Parathyroid adenoma (tissue), 2 donors: ENCODE data around the gene RNPEP.
"Not testable (repeated sequence)": the region's sequence is repeated elsewhere in the genome, so short reads cannot be mapped to it uniquely, and the experiment has no call there.

Experiments
- H2AFZ ChIP-seq: fragments of 300-600 bp; sonication (generic); one replicate; pipeline ENCODE4 v1.7.0; 2017; ENCODE audit warnings: antibody characterized with exemption, mild to moderate bottlenecking
- H3K27ac ChIP-seq: fragments of 300-600 bp; sonication (generic); one replicate; pipeline ENCODE4 v1.7.0; 2017
- H3K27me3 ChIP-seq: fragments of 300-600 bp; sonication (generic); one replicate; pipeline ENCODE4 v1.7.0; 2017; ENCODE audit warnings: low read length; ENCODE audit not compliant: control insufficient read depth, insufficient read depth
- H3K36me3 ChIP-seq: fragments of 300-600 bp; sonication (generic); one replicate; pipeline ENCODE4 v1.7.0; 2017; ENCODE audit warnings: low read length; ENCODE audit not compliant: control insufficient read depth, insufficient read depth
- H3K4me1 ChIP-seq: fragments of 300-600 bp; sonication (generic); one replicate; pipeline ENCODE4 v1.7.0; 2017; ENCODE audit warnings: control low read depth
- H3K4me2 ChIP-seq: fragments of 300-600 bp; sonication (generic); one replicate; pipeline ENCODE4 v1.7.0; 2017; ENCODE audit warnings: low read length
- H3K4me3 ChIP-seq: fragments of 300-600 bp; sonication (generic); one replicate; pipeline ENCODE4 v1.7.0; 2017; ENCODE audit warnings: low read depth, low read length
- H3K79me2 ChIP-seq: fragments of 300-600 bp; sonication (generic); one replicate; pipeline ENCODE4 v1.7.0; 2017; ENCODE audit warnings: control low read depth
- H3K9ac ChIP-seq: fragments of 300-600 bp; sonication (generic); one replicate; pipeline ENCODE4 v1.7.0; 2017; ENCODE audit warnings: mild to moderate bottlenecking
- H3K9me3 ChIP-seq: fragments of 300-600 bp; sonication (generic); one replicate; pipeline ENCODE4 v1.7.0; 2017; ENCODE audit warnings: low read length; ENCODE audit not compliant: control insufficient read depth
- CTCF ChIP-seq: fragments of 300-600 bp; sonication (generic); IDR thresholded peaks from one replicate; pipeline ENCODE4 v1.7.0; 2017; ENCODE audit warnings: antibody characterized with exemption, mild to moderate bottlenecking
- donor health status: primary hyperparathyroidism.

The RNPEP gene

GRCh38 chr1:201939148-201939547 is 43.3 kb upstream of the RNPEP start:
- Histone ChIP-seq H3K9me3 (no peaks in the 10 kb centered on the region), H3K79me2 (no peaks in the 10 kb centered on the region), H3K4me3 (no peak overlapping the region), H3K27ac (peak overlapping the region; percentile 11), H3K36me3 (no peaks in the 10 kb centered on the region), H3K4me1 (peaks cover 7% of the 10 kb centered on the region), H3K9ac (no peak overlapping the region), H3K4me2 (peak overlapping the region; percentile 22), H3K27me3 (no peaks in the 10 kb centered on the region), H2AFZ (peak overlapping the region; percentile 54)
- TF ChIP-seq CTCF = no peak

DNA sequence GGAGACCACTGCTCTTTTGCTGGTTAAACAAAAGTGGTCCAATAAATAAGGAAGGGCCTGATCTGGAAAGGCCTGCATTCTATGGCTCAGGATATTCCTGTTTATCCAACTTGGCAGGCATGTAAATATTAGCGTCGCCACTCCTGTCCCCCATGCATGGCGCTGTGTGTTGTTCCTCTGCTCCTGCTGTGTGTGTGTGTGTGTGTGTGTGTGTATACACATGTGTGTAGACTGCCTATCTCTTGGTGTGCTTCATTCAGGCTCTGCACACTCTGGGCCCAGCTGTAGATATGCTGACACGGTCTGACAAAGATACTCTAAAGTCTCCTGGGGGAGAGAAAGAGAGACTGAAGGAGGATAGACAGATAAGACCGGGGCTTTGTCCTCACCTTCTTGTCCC is 42.9 kb upstream of the RNPEP start:
- H3K4me2 ChIP-seq = peak overlapping the region; percentile 22
- H3K4me1 ChIP-seq = peaks cover 9% of the 10 kb centered on the region
- no peaks in the 10 kb centered on the region for H3K79me2 ChIP-seq
- no peaks in the 10 kb centered on the region for H3K9me3 ChIP-seq
- no peak overlapping the region for H3K27ac ChIP-seq
- H3K9ac ChIP-seq = no peak overlapping the region
- no peaks in the 10 kb centered on the region for H3K27me3 ChIP-seq
- no peak overlapping the region for H3K4me3 ChIP-seq
- H3K36me3 ChIP-seq = no peaks in the 10 kb centered on the region
- no peak for TF ChIP-seq CTCF
- H2AFZ ChIP-seq = peak overlapping the region; percentile 54

GRCh38 chr1:201940316-201940715 is 42.1 kb upstream of the RNPEP start:
- not testable (repeated sequence) for H3K27ac ChIP-seq, H2AFZ ChIP-seq, H3K79me2 ChIP-seq, H3K27me3 ChIP-seq, H3K4me3 ChIP-seq, H3K4me2 ChIP-seq, H3K9me3 ChIP-seq, H3K4me1 ChIP-seq, H3K9ac ChIP-seq, H3K36me3 ChIP-seq

- H3K4me3 ChIP-seq = peak overlapping the region; percentile 2
- no peaks in the 10 kb centered on the region for H3K36me3 ChIP-seq
- H3K9ac ChIP-seq = no peak overlapping the region
- H3K4me1 ChIP-seq = peaks cover 9% of the 10 kb centered on the region
- H2AFZ ChIP-seq = peak overlapping the region; percentile 90
- peak overlapping the region; percentile 70 for H3K27ac ChIP-seq
- H3K4me2 ChIP-seq = peak overlapping the region; percentile 68
- no peaks in the 10 kb centered on the region for H3K27me3 ChIP-seq
- H3K9me3 ChIP-seq = no peaks in the 10 kb centered on the region
- H3K79me2 ChIP-seq = no peaks in the 10 kb centered on the region
- no peak for TF ChIP-seq CTCF
These were observed 40.9 kb upstream of the RNPEP start for GRCh38 chr1:201941420-201942128.

- TF ChIP-seq CTCF = no peak
- Histone ChIP-seq H3K27ac (peak overlapping the region; percentile 70), H3K4me1 (peaks cover 9% of the 10 kb centered on the region), H3K36me3 (no peaks in the 10 kb centered on the region), H3K79me2 (no peaks in the 10 kb centered on the region), H3K9me3 (no peaks in the 10 kb centered on the region), H3K4me2 (peak overlapping the region; percentile 68), H3K4me3 (peak overlapping the region; percentile 2), H3K9ac (no peak overlapping the region), H3K27me3 (no peaks in the 10 kb centered on the region), H2AFZ (peak overlapping the region; percentile 90)
These were observed 40.3 kb upstream of the RNPEP start for GRCh38 chr1:201942129-201942495.
